Testis (tissue), 5 donors: ENCODE measurements around the gene AGAP2. TPM values are rescaled to one million over a fixed set of nuclear protein-coding genes. Genes with fewer than 3 reads are reported as not detected.
A peak's percentile ranks its signal among the peaks of the same experiment; 100 is the strongest.

ENCODE experiments used
- DNase-seq: peaks from one replicate; pipeline ENCODE4 v3.0.0-alpha.2; 2019
- H3K27ac ChIP-seq, 2 donors: fragments of 200-600 bp; sonication (generic); one replicate each; pipeline ENCODE4 v1.5.1; 2019
- H3K27me3 ChIP-seq: fragments of 200-600 bp; sonication (generic); one replicate; pipeline ENCODE4 v1.5.1; 2019
- H3K36me3 ChIP-seq: fragments of 200-600 bp; sonication (generic); one replicate; pipeline ENCODE4 v1.5.1; 2017; ENCODE audit warnings: low read depth; ENCODE audit errors: missing control alignments
- H3K4me1 ChIP-seq: fragments of 200-600 bp; sonication (generic); one replicate; pipeline ENCODE4 v1.5.1; 2019
- H3K4me3 ChIP-seq, 2 donors: fragments of 200-600 bp; sonication (generic); one replicate each; pipeline ENCODE4 v1.5.1; 2017 to 2019
- H3K9me3 ChIP-seq: fragments of 200-600 bp; sonication (generic); one replicate; pipeline ENCODE4 v1.5.1; 2017
- CTCF ChIP-seq, 3 experiments: fragments of 450-650 bp in 2 of 3; fragments of 200-600 bp in 1 of 3; sonication (generic) in 1 of 3; IDR thresholded peaks; one replicate each; pipeline ENCODE4 v1.5.1; 2016 to 2019; ENCODE audit warnings: antibody characterized with exemption in 3 of 3, mild to moderate bottlenecking in 2 of 3, moderate library complexity in 1 of 3
- POLR2A ChIP-seq: fragments of 450-650 bp; IDR thresholded peaks from one replicate; pipeline ENCODE4 v1.6.1; 2017; ENCODE audit warnings: antibody characterized with exemption, mild to moderate bottlenecking, moderate library complexity
- WGBS, 2 donors: methylation state at CpG; one replicate each; pipeline ENCODE4 v1.1.5; 2018; 5-methylcytosine and 5-hydroxymethylcytosine counted together
- intact Hi-C: fragments of 100-400 bp; cut with DNase I; formaldehyde crosslinking; loops from one replicate; pipeline ENCODE4 v1.15.1; 2023; ENCODE audit warnings: low total_unique reads
- long read RNA-seq, 2 donors: transcript quantifications; one replicate each; lab custom pipeline, GENCODE V29; 2026
- polyA plus RNA-seq: library from polyadenylated mRNA; stranded (reverse); fragments of 350-450 nt; fragmentation: Illumina TruSeq; extraction: RNeasy Lipid Tissue Mini Kit (QIAGEN cat#74804); gene quantifications from one replicate; pipeline ENCODE4 v1.2.3, GENCODE V29; 2014; ENCODE audit warnings: low read depth, low replicate concordance; ENCODE audit not compliant: insufficient read depth
- total RNA-seq, 2 donors: library from RNA; depleted of rRNA; stranded (reverse); fragments of >200 nt; gene quantifications; one replicate each; pipeline ENCODE4 v1.2.3, GENCODE V29; 2016

The AGAP2 gene
- total RNA-seq, result 1 to 10 TPM; 2.7 to 3.2 TPM
- polyA plus RNA-seq, result 1.9 TPM
- long read RNA-seq, donor 1, result 0 reads
- long read RNA-seq, donor 2, full-length matches to known transcripts, result 1 of 1 reads
- long read RNA-seq, donor 2, partial matches to known transcripts, result 0 of 1 reads
- long read RNA-seq, donor 2, other reads (novel, unspliced or antisense), result 0 of 1 reads

GRCh38 chr12:57738661-57739237 lies at the start of gene AGAP2:
Gene AGAP2 (minus strand): TSS chr12:57738742. CDS start chr12:57738246, 496 bp downstream.
- Histone ChIP-seq H3K4me3 (peak within 1 kb of the TSS; percentile 15 to 47), H3K9me3 (no peaks in the 10 kb centered on the region), H3K4me1 (peaks cover 15% of the 10 kb centered on the region), H3K27me3 (no peaks in the 10 kb centered on the region), H3K36me3 (no peaks in the 10 kb centered on the region), H3K27ac (no peak within 1 kb of the TSS)
- TF ChIP-seq CTCF (IDR thresholded peaks at IDR 0.05) (no peak), POLR2A (no peak)
- peak; percentile 37 for DNase-seq
- intact Hi-C loops, result no loop called here
- WGBS, 2 donors, result 7 to 14% methylated on average over 32 to 34 of the region's 36 CpGs

DNA sequence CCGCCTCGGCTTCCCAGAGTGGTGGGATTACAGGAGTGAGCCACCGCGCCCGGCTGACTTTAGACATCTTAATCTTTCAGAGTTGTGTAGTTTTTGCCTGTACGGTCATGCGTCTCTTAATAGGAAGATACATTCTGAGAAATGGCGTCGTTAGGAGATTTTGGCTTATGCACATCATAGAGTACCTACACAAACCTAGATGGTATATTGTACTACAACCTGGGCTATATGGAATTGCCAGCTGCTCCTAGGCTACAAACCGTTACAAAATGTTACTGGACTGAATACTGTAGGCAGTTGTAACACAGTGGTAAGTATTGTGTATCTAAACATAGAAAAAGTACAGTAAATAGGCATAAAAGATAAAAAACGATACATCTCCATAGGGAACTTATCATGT lies 45.3 kb upstream of the AGAP2 start:
- intact Hi-C loops, result no loop called here

DNA sequence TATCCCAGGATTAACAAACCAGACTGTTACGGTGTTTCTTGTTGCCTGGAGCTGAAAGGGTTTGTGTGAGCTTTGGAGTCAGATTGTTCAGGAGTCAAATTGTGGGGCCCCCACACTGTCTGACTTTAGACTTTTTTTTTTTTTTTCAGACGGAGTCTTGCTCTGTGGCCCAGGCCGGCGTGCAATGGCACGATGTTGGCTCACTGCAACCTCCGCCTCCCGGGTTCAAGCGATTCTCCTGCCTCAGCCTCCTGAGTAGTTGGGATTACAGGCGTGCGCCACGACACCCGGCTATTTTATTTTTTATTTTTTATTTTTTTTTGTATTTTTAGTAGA lies 44.9 kb upstream of the AGAP2 start:
- H3K27ac ChIP-seq, result peak overlapping the region in 1 of 2 donors; percentile 47
- WGBS, 2 donors, result 30 to 51% methylated on average over 12 of the region's 12 CpGs
- no peaks in the 10 kb centered on the region for H3K36me3 ChIP-seq

More for the DNA sequence above, 45.3 kb upstream of the AGAP2 start:
- WGBS, 2 donors, result 64 to 79% methylated on average over 11 of the region's 11 CpGs
- DNase-seq, result no peak
- no peaks in the 10 kb centered on the region for H3K27me3 ChIP-seq
- peak overlapping the region in 1 of 2 donors; percentile 87 for H3K4me3 ChIP-seq
- no peaks in the 10 kb centered on the region for H3K36me3 ChIP-seq
- H3K4me1 ChIP-seq, result peaks cover 10% of the 10 kb centered on the region
- H3K27ac ChIP-seq, result no peak overlapping the region
- TF ChIP-seq CTCF (IDR thresholded peaks at IDR 0.05), result no peak
- TF ChIP-seq POLR2A, result no peak
- H3K9me3 ChIP-seq, result no peaks in the 10 kb centered on the region

DNA sequence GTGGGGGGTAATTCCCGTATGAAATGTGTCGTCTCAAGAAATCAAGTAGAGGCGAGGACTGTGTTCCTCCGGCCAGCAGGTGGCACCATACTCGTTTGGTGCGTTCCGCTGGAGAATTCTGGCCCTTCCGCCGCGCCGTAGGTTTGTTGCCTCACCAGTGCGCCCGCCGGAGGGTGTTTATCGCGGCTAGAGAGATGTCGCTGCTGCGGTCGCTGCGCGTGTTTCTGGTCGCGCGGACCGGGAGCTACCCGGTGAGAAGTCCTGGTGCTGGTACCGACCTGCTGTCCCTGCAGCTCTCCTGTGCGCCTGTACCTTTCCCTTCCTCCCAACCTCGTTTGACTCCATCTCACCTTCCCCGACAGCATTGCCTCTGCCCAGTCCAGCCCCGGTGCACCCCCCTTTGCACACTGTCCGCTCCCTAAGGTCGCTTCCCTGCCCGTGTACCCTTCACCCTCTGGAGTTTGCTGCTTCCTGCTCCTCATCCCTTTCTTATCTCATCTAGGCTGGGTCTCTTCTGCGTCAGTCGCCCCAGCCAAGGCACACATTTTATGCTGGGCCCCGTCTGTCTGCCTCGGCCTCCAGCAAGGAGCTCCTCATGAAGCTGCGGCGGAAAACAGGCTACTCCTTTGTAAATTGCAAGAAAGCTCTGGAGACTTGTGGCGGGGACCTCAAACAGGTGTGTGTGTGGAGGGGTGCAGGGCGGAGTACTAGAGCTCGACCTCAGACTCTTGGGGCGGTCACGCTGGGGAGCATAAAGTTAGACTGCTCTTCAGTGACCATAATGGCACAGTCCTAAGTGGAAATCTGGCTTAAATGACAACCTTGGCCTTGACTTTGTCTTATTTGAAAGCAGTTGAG lies 44.3 kb upstream of the AGAP2 start, which contains the start of gene TSFM:
TSS of gene TSFM (plus strand) at position 180 of the 858 bp plus-strand sequence. CDS start at position 195, 15 bp downstream.
- Histone ChIP-seq H3K27ac (peak within 1 kb of the TSS; percentile 44 to 47), H3K4me3 (peak within 1 kb of the TSS; percentile 87 to 97), H3K9me3 (no peaks in the 10 kb centered on the region), H3K4me1 (peaks cover 10% of the 10 kb centered on the region), H3K27me3 (no peaks in the 10 kb centered on the region), H3K36me3 (no peaks in the 10 kb centered on the region)
- intact Hi-C loops, result no loop called here
- DNase-seq, result peak; percentile 99
- TF ChIP-seq CTCF (IDR thresholded peaks at IDR 0.05) (peak; percentile 97 to 100 (median 99)), POLR2A (no peak)
- 0% methylated on average over 41 to 45 of the region's 45 CpGs for WGBS, 2 donors

More for the DNA sequence above, 44.9 kb upstream of the AGAP2 start:
- Histone ChIP-seq H3K4me1 (peaks cover 10% of the 10 kb centered on the region), H3K9me3 (no peaks in the 10 kb centered on the region), H3K4me3 (peak overlapping the region; percentile 87 to 97), H3K27me3 (no peaks in the 10 kb centered on the region)
- no peak for DNase-seq
- no peak for TF ChIP-seq POLR2A
- no peak for TF ChIP-seq CTCF (IDR thresholded peaks at IDR 0.05)
- intact Hi-C loops, result no loop called here
